Measurements from ENCODE around the gene RBM12. TPM values are rescaled to one million over a fixed set of nuclear protein-coding genes. Genes with fewer than 3 reads are reported as not detected.

RBM12 gene
- total and polyA plus RNA-seq, 2 of the 8 experiments (the other 6 are each of a cell fraction or from before 2014, with no cell fraction given): 187 to 214 TPM

- H2BK15ac ChIP-seq (ENCODE audit: low read length): no peak overlapping the region
- H3K27ac ChIP-seq (ENCODE audit: low read depth, low read length): no peak overlapping the region
- H3K79me1 ChIP-seq (ENCODE audit: low read depth, low read length): no peaks in the 10 kb centered on the region
- no peak overlapping the region for H3K14ac ChIP-seq (ENCODE audit: insufficient read length)
- no peak overlapping the region for H2BK12ac ChIP-seq (ENCODE audit: low read depth, low read length)
- no peak overlapping the region for H3K4me2 ChIP-seq (ENCODE audit: insufficient read depth in 1 of 2, low read depth in 2 of 2, low read length in 2 of 2)
- H3K9me3 ChIP-seq (ENCODE audit: insufficient read depth in 2 of 2, low read depth in 1 of 2, low read length in 1 of 2): peaks cover 0 to 5% of the 10 kb centered on the region in 2 experiments; a peak in 1 of 4 replicates
- no peak overlapping the region for H2BK120ac ChIP-seq (replicated peaks; ENCODE audit: low read depth, low read length)
- no peaks in the 10 kb centered on the region for H4K20me1 ChIP-seq (replicated peaks in 1 of 2; ENCODE audit: control insufficient read depth in 1 of 2, insufficient read depth in 2 of 2, low read length in 2 of 2)
- no peak overlapping the region for H3K18ac ChIP-seq (ENCODE audit: extremely low read depth, low read length)
- no peak overlapping the region for H3K4ac ChIP-seq (replicated peaks; ENCODE audit: insufficient read length, low read depth, low read length)
- no peak overlapping the region for H3K9ac ChIP-seq (replicated peaks in 1 of 4; ENCODE audit: extremely low read depth in 1 of 4, low read depth in 3 of 4, low read length in 3 of 4)
- no peak overlapping the region for H3K4me3 ChIP-seq (ENCODE audit: extremely low read depth in 1 of 4, insufficient read depth in 2 of 4, low read depth in 3 of 4, low read length in 4 of 4)
- no peaks in the 10 kb centered on the region for H3K27me3 ChIP-seq (replicated peaks in 1 of 4; ENCODE audit: control insufficient read depth in 3 of 4, extremely low read depth in 1 of 4, insufficient read depth in 3 of 4, low read length in 3 of 4)
- no peak overlapping the region for H3K23ac ChIP-seq (ENCODE audit: insufficient read length)
- no peaks in the 10 kb centered on the region for H3K79me2 ChIP-seq (ENCODE audit: control insufficient read depth in 1 of 2, insufficient read depth in 2 of 2, low read length in 2 of 2)
- H3K56ac ChIP-seq (replicated peaks; ENCODE audit: insufficient read length, low read depth, low read length): no peak overlapping the region
- no peak overlapping the region for H4K5ac ChIP-seq (ENCODE audit: insufficient read length, low read depth, low read length)
- no peaks in the 10 kb centered on the region for H3K23me2 ChIP-seq (ENCODE audit: low read depth, low read length)
- no peak overlapping the region for H2BK5ac ChIP-seq (ENCODE audit: low read depth, low read length)
- no peak overlapping the region for H2AK5ac ChIP-seq (ENCODE audit: low read depth, low read length)
- FAIRE-seq: no peak
- 92% methylated on average over 4 of the region's 4 CpGs; no CpG with 5 or more reads in 1 of the 2 experiments for WGBS, 2 experiments (ENCODE audit: extremely low coverage in 1 of 2, insufficient coverage in 1 of 2, insufficient read length in 1 of 2, insufficient replicate concordance in 2 of 2, low coverage in 1 of 2, low lambda C conversion rate in 2 of 2, missing lambda C conversion rate in 1 of 2)
- H2BK20ac ChIP-seq (ENCODE audit: low read length): no peak overlapping the region
- no peak overlapping the region for H4K91ac ChIP-seq (replicated peaks; ENCODE audit: insufficient read length, low read length)
- H2AFZ ChIP-seq (ENCODE audit: low read length): no peak overlapping the region
- DNase-seq (ENCODE audit: low read depth in 1 of 2, low spot score in 2 of 2): no peak
- CTCF ChIA-PET (ENCODE audit: partially characterized antibody): interaction anchor here (0.7 kb wide), 1 partner anchor 143 kb away, joined by 3 read pairs; no protein-coding TSS in a partner anchor
- H3K4me1 ChIP-seq (replicated peaks in 1 of 4; ENCODE audit: control insufficient read depth in 3 of 4, insufficient read depth in 4 of 4, low read length in 3 of 4): no peaks in the 10 kb centered on the region
- POLR2A ChIA-PET (ENCODE audit: partially characterized antibody): interaction anchor here (1.1 to 2.2 kb wide), 3 partner anchors 13 to 52 kb away, joined by 3 to 6 read pairs (median 3); partner anchors contain the start of gene RBM39
- TF ChIP-seq TEAD4 (IDR thresholded peaks at IDR 0.05; ENCODE audit: low read depth, low read length) (no peak), TCF12 (IDR thresholded peaks at IDR 0.05; ENCODE audit: low read depth, low read length) (no peak), RNF2 (IDR thresholded peaks at IDR 0.05; ENCODE audit: borderline replicate concordance, low read depth, low read length, missing control alignments, poor library complexity, severe bottlenecking) (no peak), TAF7 (optimal IDR thresholded peaks at IDR 0.05; ENCODE audit: borderline replicate concordance, low read depth, low read length) (no peak), CTBP2 (IDR thresholded peaks at IDR 0.05; ENCODE audit: borderline replicate concordance, insufficient read depth, insufficient read length, low read length) (no peak), CREB1 (IDR thresholded peaks at IDR 0.05) (no peak), RAD21 (IDR thresholded peaks at IDR 0.05 in 1 of 2, conservative IDR thresholded peaks at IDR 0.05 in 1 of 2; ENCODE audit: low read depth in 2 of 2, low read length in 2 of 2) (no peak), POLR2A (IDR thresholded peaks at IDR 0.05; ENCODE audit: control extremely low read depth in 1 of 2, low read depth in 2 of 2, low read length in 2 of 2) (no peak), SIN3A (conservative IDR thresholded peaks at IDR 0.05 in 1 of 2, IDR thresholded peaks at IDR 0.05 in 1 of 2; ENCODE audit: low read depth in 1 of 2, low read length in 2 of 2) (no peak), TAF1 (IDR thresholded peaks at IDR 0.05; ENCODE audit: low read depth, low read length) (no peak), SP1 (IDR thresholded peaks at IDR 0.05; ENCODE audit: low read depth, low read length) (no peak)
- TF ChIP-seq, protein P1, sequence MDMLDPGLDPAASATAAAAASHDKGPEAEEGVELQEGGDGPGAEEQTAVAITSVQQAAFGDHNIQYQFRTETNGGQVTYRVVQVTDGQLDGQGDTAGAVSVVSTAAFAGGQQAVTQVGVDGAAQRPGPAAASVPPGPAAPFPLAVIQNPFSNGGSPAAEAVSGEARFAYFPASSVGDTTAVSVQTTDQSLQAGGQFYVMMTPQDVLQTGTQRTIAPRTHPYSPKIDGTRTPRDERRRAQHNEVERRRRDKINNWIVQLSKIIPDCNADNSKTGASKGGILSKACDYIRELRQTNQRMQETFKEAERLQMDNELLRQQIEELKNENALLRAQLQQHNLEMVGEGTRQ (IDR thresholded peaks at IDR 0.05; ENCODE audit: low read length): no peak
- H4K8ac ChIP-seq (ENCODE audit: extremely low read depth, insufficient read depth, low read length): no peak overlapping the region
- peaks cover 0 to 22% (median 9%) of the 10 kb centered on the region in 4 experiments; a peak in 4 of 8 replicates for H3K36me3 ChIP-seq (ENCODE audit: control insufficient read depth in 2 of 4, insufficient read depth in 4 of 4, low read length in 3 of 4)
Measured at GRCh38 chr20:35690265-35690664, 25.6 kb upstream of the RBM12 start.
